ENCODE results near the gene WNT1. TPM values are rescaled to one million over a fixed set of nuclear protein-coding genes. Genes with fewer than 3 reads are reported as not detected.

WNT1 gene
- total RNA-seq, 1 donor from 2014 or later = not detected

- DNase-seq (ENCODE audit: low read depth, low spot score) = no peak
Observed at GRCh38 chr12:48961331-48961730, 16.8 kb upstream of the WNT1 start.

- DNase-seq (ENCODE audit: low read depth, low spot score) = no peak
Observed at GRCh38 chr12:48961801-48962200, 16.3 kb upstream of the WNT1 start.

- DNase-seq (ENCODE audit: low read depth, low spot score) = no peak
Observed at GRCh38 chr12:48965298-48965838, 12.8 kb upstream of the WNT1 start.

- DNase-seq (ENCODE audit: low read depth, low spot score) = no peak
Observed at GRCh38 chr12:48966177-48966895, 11.8 kb upstream of the WNT1 start.

- DNase-seq (ENCODE audit: low read depth, low spot score) = no peak
Observed at GRCh38 chr12:48967991-48968390, 10.1 kb upstream of the WNT1 start.

- DNase-seq (ENCODE audit: low read depth, low spot score) = no peak
Observed at GRCh38 chr12:48968467-48968866, 9.7 kb upstream of the WNT1 start.

GRCh38 chr12:48969160-48969771 is 8.9 kb upstream of the WNT1 start:
- DNase-seq (ENCODE audit: low read depth, low spot score) = no peak

DNA sequence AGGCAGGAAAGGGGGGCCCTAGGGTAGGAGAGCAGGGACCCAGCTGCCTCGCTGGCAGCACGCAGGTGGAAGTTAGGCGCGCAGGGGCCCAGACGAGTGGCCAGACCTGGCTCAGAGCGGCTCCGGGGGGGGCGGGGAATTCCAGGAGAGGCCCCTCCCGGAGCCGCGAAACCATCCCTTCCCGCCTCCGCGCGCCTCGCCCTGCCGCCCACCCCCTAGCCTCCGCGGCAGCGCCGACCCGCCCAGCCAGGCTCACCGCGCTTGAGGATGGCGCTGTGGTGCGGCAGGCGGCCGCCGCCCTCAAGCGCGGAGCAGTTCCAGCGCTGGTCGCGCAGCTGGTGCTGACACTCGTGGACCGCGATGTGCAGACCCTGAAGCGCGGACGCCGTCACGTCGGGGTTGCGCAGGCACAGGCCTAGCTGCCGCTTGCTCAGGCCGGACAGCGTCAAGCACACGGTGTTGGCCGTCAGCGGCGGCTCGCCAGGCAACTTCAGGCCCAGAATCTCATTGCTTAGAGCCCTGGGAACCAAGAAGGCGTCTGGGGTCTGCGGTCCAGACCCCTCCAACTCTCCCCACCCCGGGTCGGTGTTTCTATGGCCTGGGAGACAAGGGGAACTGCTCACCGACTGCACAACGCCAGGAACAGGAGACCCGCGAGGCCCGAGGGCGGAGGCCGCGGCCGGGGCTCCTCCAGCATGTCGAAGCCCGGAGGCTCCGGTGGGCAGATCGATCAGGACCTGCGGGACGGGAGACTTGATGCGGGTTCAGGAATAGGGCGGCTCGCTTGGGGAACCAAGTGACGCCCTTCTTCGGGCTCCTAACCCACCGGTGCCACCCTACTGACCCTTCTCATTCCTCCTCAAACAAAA is 8.1 kb upstream of the WNT1 start:
- no peak for DNase-seq (ENCODE audit: low read depth, low spot score)

GRCh38 chr12:48970702-48971334 is 7.3 kb upstream of the WNT1 start:
- DNase-seq (ENCODE audit: low read depth, low spot score) = no peak

GRCh38 chr12:48972213-48972951 is 5.7 kb upstream of the WNT1 start:
- no peak for DNase-seq (ENCODE audit: low read depth, low spot score)

DNA sequence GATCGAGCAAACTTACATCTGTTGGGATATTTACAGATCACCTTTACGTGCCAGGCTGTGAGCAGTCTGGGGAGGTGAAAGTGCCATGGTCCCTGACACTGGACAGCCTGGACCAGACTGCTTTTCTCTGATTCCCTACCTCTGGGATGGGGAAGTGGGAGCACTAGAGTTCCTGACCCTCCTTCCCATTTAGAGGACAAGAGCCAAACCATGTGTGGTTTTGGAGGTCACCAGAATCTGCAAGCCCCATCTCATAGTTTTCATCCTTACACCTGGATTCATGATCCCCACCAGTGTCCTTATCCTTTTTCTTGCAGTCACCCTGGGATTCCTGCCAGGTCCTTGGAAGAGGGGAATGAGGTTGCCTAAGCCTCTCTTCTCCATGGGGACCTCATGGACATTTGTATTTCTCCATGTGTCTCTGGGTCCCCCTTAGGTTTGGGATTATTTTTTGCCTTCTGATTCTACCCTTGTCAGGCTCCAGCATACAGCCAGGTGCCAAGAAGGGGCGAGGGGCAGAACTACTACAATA is 5.1 kb upstream of the WNT1 start:
- no peak for DNase-seq (ENCODE audit: low read depth, low spot score)

- no peak for DNase-seq (ENCODE audit: low read depth, low spot score)
Observed at GRCh38 chr12:48973531-48973930, 4.6 kb upstream of the WNT1 start.

- no peak for DNase-seq (ENCODE audit: low read depth, low spot score)
Observed at GRCh38 chr12:48973941-48974673, 4.0 kb upstream of the WNT1 start.

DNA sequence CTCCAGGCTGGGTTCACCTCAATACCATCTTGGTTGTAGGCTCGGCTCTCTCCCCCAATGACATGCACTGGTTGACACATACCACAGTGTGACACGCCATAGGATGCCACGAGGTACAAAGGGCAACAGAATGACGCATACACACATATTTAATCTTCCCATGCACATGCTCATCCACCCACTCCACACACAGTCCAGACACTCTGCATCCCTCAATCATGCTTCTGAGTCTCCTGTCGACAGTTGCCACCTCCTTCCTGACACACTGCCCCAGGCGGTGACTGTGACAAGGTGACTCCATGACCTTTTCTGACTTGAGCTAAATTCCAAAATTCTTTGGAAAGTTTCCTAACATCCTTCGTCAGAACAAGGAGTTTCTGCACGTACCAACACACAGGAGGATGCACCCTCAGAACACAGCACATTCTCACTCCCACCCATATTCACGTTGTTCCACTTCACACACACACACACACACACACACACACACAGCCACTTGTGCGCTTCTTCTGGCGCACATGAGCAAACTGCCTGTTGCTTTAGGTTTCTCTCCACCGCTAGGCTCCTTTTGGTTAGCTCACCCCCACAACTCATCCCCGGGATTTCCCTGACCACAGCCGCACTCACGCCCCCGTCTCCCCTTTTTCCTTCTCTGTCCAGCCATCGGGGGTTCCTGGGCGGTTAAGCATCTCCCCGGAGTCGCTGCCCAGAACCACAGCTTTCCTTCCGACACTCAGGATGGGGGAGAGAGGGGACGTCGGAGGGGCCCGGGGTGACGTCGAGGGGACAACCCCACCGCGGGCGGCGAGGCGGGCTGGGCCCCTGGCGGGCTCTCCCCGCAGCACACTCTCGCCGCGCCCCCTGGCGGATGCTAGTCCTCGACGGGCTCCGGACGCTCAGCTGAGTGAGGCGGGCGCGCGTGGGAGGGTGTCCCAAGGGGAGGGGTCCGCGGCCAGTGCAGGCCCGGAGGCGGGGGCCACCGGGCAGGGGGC is 536 bp upstream of the WNT1 start:
- no peak for DNase-seq (ENCODE audit: low read depth, low spot score)

DNA sequence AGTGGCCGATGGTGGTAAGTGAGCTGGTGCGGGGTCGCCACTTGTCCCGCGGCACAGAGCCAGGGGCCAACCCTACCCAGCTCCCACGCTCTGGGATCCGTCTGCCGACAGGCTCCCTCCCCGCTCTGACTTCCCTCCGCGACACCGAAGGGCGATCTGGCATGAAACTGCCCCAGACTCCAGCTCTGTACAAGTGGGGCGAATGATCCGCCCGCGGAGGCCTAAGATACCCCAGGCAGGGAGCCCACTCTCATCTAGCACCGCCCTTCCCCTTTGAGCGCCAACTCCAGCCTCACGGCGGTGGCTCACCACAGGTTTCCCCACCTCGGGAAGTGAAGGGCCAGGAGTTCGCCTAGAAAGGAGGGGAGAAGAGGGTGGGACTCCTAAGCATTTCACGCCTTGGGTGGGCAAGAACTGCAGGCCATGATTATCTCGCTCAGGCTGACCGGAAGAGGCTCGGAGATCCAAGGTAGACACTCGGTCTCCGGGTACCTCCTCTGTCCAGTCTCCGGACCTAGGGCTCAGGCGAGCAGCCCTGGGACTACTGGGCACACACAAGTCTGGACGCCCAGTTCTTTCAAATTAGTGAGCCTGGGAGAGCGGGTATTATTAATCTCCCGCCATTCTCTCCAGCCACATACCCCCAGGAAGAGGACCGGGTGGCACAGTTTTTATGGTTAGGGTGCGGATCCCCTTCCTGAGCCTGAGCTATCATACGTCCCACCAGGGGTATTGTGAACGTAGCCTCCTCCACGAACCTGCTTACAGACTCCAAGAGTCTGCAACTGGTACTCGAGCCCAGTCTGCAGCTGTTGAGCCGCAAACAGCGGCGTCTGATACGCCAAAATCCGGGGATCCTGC is 849 bp downstream of the WNT1 start:
- DNase-seq (ENCODE audit: low read depth, low spot score) = no peak

DNA sequence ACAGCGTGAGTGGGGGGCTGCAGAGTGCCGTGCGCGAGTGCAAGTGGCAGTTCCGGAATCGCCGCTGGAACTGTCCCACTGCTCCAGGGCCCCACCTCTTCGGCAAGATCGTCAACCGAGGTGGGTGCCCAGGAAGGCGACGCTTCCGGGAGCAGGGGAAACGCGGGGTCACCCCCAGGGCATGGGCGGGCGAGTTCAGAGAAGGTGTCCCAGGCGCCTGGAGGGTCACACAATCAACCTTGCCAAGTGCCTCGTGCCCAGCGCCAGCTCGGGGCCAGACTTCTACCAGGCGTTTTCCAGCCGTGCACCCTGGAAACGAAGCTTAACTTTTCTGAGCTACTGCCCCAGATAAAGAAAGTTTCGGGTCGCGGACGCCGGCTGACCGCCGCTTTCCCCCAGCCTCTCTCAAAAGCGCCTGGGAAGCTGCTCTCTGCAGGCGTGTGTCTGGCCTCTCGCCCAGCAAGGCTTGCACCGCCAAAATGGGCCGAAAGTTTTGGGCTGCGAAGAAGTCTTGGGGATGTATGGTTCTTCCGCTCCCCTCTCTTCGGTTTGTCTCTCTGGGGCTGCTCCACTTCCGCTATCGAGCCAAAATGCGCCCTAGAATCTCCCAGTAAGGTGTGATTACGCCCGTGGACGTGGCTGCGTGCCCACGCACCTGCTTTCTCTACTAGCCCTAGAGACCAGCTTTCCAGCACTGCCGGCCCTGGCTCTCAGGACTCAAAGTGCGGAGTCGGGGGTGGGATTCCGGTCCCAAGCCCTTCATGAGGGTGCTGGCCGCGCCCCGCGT is 1.7 kb downstream of the WNT1 start:
- no peak for DNase-seq (ENCODE audit: low read depth, low spot score)

DNA sequence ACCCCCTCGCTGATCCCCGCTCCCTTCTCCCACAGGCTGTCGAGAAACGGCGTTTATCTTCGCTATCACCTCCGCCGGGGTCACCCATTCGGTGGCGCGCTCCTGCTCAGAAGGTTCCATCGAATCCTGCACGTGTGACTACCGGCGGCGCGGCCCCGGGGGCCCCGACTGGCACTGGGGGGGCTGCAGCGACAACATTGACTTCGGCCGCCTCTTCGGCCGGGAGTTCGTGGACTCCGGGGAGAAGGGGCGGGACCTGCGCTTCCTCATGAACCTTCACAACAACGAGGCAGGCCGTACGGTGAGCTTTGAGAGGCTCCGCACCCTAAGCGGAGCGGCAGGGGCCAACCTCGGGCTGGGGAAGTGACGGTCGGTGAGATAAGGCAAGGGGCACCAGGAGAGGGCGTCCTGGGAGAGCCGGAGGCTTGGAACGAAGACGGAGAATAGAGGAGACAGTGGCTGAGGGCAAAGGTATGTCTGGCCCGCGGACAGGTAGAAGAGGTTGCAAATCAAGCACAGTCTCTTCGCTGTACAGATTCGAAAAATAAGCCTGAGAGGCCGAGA is 2.3 kb downstream of the WNT1 start:
- DNase-seq (ENCODE audit: low read depth, low spot score) = no peak
